Endodermal cell (in vitro differentiated cells): ENCODE results near the gene CPNE5. TPM values are rescaled to one million over a fixed set of nuclear protein-coding genes. Genes with fewer than 3 reads are reported as not detected.

Experiments
- DNase-seq: peaks from one replicate; pipeline ENCODE4 v3.0.0-alpha.2; 2017
- H3K27ac ChIP-seq: 2 replicates; pipeline ENCODE4 v1.5.1; 2013; ENCODE audit warnings: mild to moderate bottlenecking, low read depth, low read length, moderate library complexity
- H3K27me3 ChIP-seq: 2 replicates; pipeline ENCODE4 v1.6.1; 2013; ENCODE audit warnings: mild to moderate bottlenecking, low read length, moderate library complexity; ENCODE audit not compliant: insufficient read depth, control insufficient read depth, poor library complexity, severe bottlenecking
- H3K36me3 ChIP-seq: 2 replicates; pipeline ENCODE4 v1.7.0; 2013; ENCODE audit warnings: mild to moderate bottlenecking, low read length, moderate library complexity; ENCODE audit not compliant: control insufficient read depth, insufficient read depth
- H3K4me1 ChIP-seq: one replicate; pipeline ENCODE4 v1.7.0; 2013; ENCODE audit warnings: low read length; ENCODE audit not compliant: control insufficient read depth, insufficient read depth
- H3K4me3 ChIP-seq: 2 replicates; pipeline ENCODE4 v1.5.1; 2013; ENCODE audit warnings: mild to moderate bottlenecking, low read length, moderate library complexity
- H3K9ac ChIP-seq: 2 replicates; pipeline ENCODE4 v1.6.1; 2013; ENCODE audit warnings: mild to moderate bottlenecking, low read length, moderate library complexity; ENCODE audit not compliant: poor library complexity, severe bottlenecking; ENCODE audit errors: extremely low read depth
- H3K9me3 ChIP-seq: 2 replicates; pipeline ENCODE4 v1.6.1; 2013; ENCODE audit warnings: mild to moderate bottlenecking, low read length, moderate library complexity; ENCODE audit not compliant: control insufficient read depth
- H3K27ac Mint-ChIP-seq: 2 replicates; pipeline ENCODE4 v1.8.0; 2020; ENCODE audit warnings: mixed read lengths
- H3K27me3 Mint-ChIP-seq: 2 replicates; pipeline ENCODE4 v1.8.0; 2021; ENCODE audit warnings: mild to moderate bottlenecking, mixed read lengths; ENCODE audit not compliant: insufficient read depth
- H3K36me3 Mint-ChIP-seq: 2 replicates; pipeline ENCODE4 v1.8.0; 2020; ENCODE audit warnings: low read depth, mixed read lengths
- H3K4me1 Mint-ChIP-seq: 2 replicates; pipeline ENCODE4 v1.8.0; 2020; ENCODE audit warnings: mixed read lengths
- H3K4me3 Mint-ChIP-seq: 2 replicates; pipeline ENCODE4 v1.8.0; 2020; ENCODE audit warnings: mild to moderate bottlenecking, moderate library complexity, mixed read lengths
- H3K9me3 Mint-ChIP-seq: 2 replicates; pipeline ENCODE4 v1.8.0; 2020; ENCODE audit warnings: mild to moderate bottlenecking, mixed read lengths
- CTCF ChIP-seq: fragments of 200-600 bp; sonication (generic); conservative IDR thresholded peaks from 2 replicates; pipeline ENCODE4 v1.5.0; 2021; ENCODE audit warnings: antibody characterized with exemption, mild to moderate bottlenecking
- WGBS, 2 experiments: methylation state at CpG; one replicate each; pipeline versions ENCODE4 v1.1.5 to v1.1.7; 2013; ENCODE audit warnings: missing lambda C conversion rate in 2 of 2, mixed read lengths in 1 of 2; ENCODE audit not compliant: insufficient coverage in 1 of 2, insufficient read length in 1 of 2; 5-methylcytosine and 5-hydroxymethylcytosine counted together
- total RNA-seq, 2 donors: library from RNA; stranded (reverse); fragmentation: NEBNext Ultra II Directional in 1 of 2; extraction: Animal tissue kit (Norgen Biotek cat#: 25700) in 1 of 2; gene quantifications; 2 replicates in 1 of 2; 3 replicates in 1 of 2; pipeline ENCODE4 v1.2.1, GENCODE V29; 2021

CPNE5 gene
- total RNA-seq, 2 donors from 2014 or later, result 0.26 to 0.42 TPM

GRCh38 chr6:36863670-36864540, 24.7 kb upstream of the CPNE5 start:
- no peak for TF ChIP-seq CTCF
- Histone ChIP-seq H3K36me3 (peaks cover 49% of the 10 kb centered on the region), H3K4me1 (peaks cover 13% of the 10 kb centered on the region), H3K27me3 (no peaks in the 10 kb centered on the region), H3K9ac (no peak overlapping the region), H3K9me3 (no peaks in the 10 kb centered on the region), H3K4me3 (peak overlapping the region; percentile 56), H3K27ac (no peak overlapping the region)
- WGBS, 2 experiments, result 69 to 73% methylated on average over 8 to 12 of the region's 12 CpGs
- H3K4me3 Mint-ChIP-seq, result no peak overlapping the region
- peaks cover 49% of the 10 kb centered on the region for H3K4me1 Mint-ChIP-seq
- peaks cover 22% of the 10 kb centered on the region for H3K27me3 Mint-ChIP-seq
- DNase-seq, result peak; percentile 74
- H3K27ac Mint-ChIP-seq, result peak overlapping the region; percentile 33
- H3K36me3 Mint-ChIP-seq, result peaks cover 61% of the 10 kb centered on the region
- H3K9me3 Mint-ChIP-seq, result no peaks in the 10 kb centered on the region

GRCh38 chr6:36862848-36863382, 23.7 kb upstream of the CPNE5 start:
- no peak overlapping the region for H3K27ac Mint-ChIP-seq
- DNase-seq, result peak; percentile 19
- no peak overlapping the region for H3K4me3 Mint-ChIP-seq

More at GRCh38 chr6:36862848-36863382, 23.7 kb upstream of the CPNE5 start:
- no peaks in the 10 kb centered on the region for H3K9me3 Mint-ChIP-seq
- peaks cover 54% of the 10 kb centered on the region for H3K4me1 Mint-ChIP-seq
- Histone ChIP-seq H3K9me3 (no peaks in the 10 kb centered on the region), H3K27ac (no peak overlapping the region), H3K27me3 (no peaks in the 10 kb centered on the region), H3K9ac (no peak overlapping the region), H3K4me3 (peak overlapping the region; percentile 56), H3K4me1 (peaks cover 13% of the 10 kb centered on the region), H3K36me3 (peaks cover 49% of the 10 kb centered on the region)
- 90 to 94% methylated on average over 4 of the region's 4 CpGs for WGBS, 2 experiments
- no peak for TF ChIP-seq CTCF
- peaks cover 65% of the 10 kb centered on the region for H3K36me3 Mint-ChIP-seq
- H3K27me3 Mint-ChIP-seq, result peaks cover 22% of the 10 kb centered on the region
